Inflammatory macrophage treated with lipopolysaccharide for 1 hour (primary cell): ENCODE data around the gene TRAPPC5.

ENCODE experiments used
- DNase-seq, 2 donors: peaks; one replicate each; pipeline ENCODE4 v3.0.0-alpha.2; 2020 to 2022

The TRAPPC5 gene

GRCh38 chr19:7677669-7678311 lies 2.8 kb upstream of the TRAPPC5 start:
- DNase-seq = no peak

GRCh38 chr19:7678971-7679751 lies 1.5 kb upstream of the TRAPPC5 start:
- DNase-seq = peak in 1 of 2 donors; percentile 40

- no peak for DNase-seq
These were observed 645 bp upstream of the TRAPPC5 start for GRCh38 chr19:7679771-7680605.

GRCh38 chr19:7681340-7682174 lies 924 bp downstream of the TRAPPC5 start:
- peak; percentile 84 to 87 for DNase-seq

GRCh38 chr19:7682175-7682855 lies 1.7 kb downstream of the TRAPPC5 start:
- no peak for DNase-seq

- DNase-seq = no peak
These were observed 5.2 kb downstream of the TRAPPC5 start for GRCh38 chr19:7685546-7686445.

GRCh38 chr19:7687177-7687576 lies 6.5 kb downstream of the TRAPPC5 start:
- no peak for DNase-seq

- no peak for DNase-seq
These were observed 8.5 kb downstream of the TRAPPC5 start for GRCh38 chr19:7689165-7689564.

GRCh38 chr19:7690779-7691258 lies 10.2 kb downstream of the TRAPPC5 start:
- DNase-seq = no peak

- no peak for DNase-seq
These were observed 10.9 kb downstream of the TRAPPC5 start for GRCh38 chr19:7691497-7691896.

GRCh38 chr19:7692417-7693088 lies 11.9 kb downstream of the TRAPPC5 start:
- no peak for DNase-seq

- no peak for DNase-seq
These were observed 13.9 kb downstream of the TRAPPC5 start for GRCh38 chr19:7694499-7694898.

GRCh38 chr19:7697721-7698287 lies 17.2 kb downstream of the TRAPPC5 start:
- no peak for DNase-seq

GRCh38 chr19:7698583-7698982 lies 17.9 kb downstream of the TRAPPC5 start:
- no peak for DNase-seq

GRCh38 chr19:7699003-7699402 lies 18.4 kb downstream of the TRAPPC5 start:
- DNase-seq = no peak

- peak; percentile 54 to 55 for DNase-seq
These were observed 19.1 kb downstream of the TRAPPC5 start for GRCh38 chr19:7699417-7700401.

- no peak for DNase-seq
These were observed 20.5 kb downstream of the TRAPPC5 start for GRCh38 chr19:7701049-7701653.
